Suprapubic skin (tissue), 4 donors: ENCODE results near the gene ARF4. TPM values are rescaled to one million over a fixed set of nuclear protein-coding genes. Genes with fewer than 3 reads are reported as not detected.

Experiments used
- DNase-seq, 2 donors: peaks; one replicate each; pipeline ENCODE4 v3.0.0-alpha.2; 2019; ENCODE audit warnings: low spot score in 2 of 2
- H3K27ac ChIP-seq: fragments of 200-600 bp; sonication (generic); one replicate; pipeline ENCODE4 v1.5.1; 2019
- H3K27me3 ChIP-seq: fragments of 200-600 bp; sonication (generic); one replicate; pipeline ENCODE4 v1.5.1; 2019
- H3K36me3 ChIP-seq: fragments of 200-600 bp; sonication (generic); one replicate; pipeline ENCODE4 v1.5.1; 2019
- H3K4me1 ChIP-seq: fragments of 200-600 bp; sonication (generic); one replicate; pipeline ENCODE4 v1.5.1; 2019
- H3K4me3 ChIP-seq: fragments of 200-600 bp; sonication (generic); one replicate; pipeline ENCODE4 v1.5.1; 2019; ENCODE audit warnings: mild to moderate bottlenecking
- H3K9me3 ChIP-seq: fragments of 200-600 bp; sonication (generic); one replicate; pipeline ENCODE4 v1.5.1; 2019
- EP300 ChIP-seq: sonication (generic); formaldehyde crosslinking; IDR thresholded peaks from one replicate; pipeline ENCODE4 v1.6.1; 2017; ENCODE audit warnings: antibody characterized with exemption
- POLR2A ChIP-seq, 2 donors: fragments of 450-650 bp; IDR thresholded peaks; one replicate each; pipeline ENCODE4 v1.6.1; 2017; ENCODE audit warnings: antibody characterized with exemption in 2 of 2, mild to moderate bottlenecking in 2 of 2, moderate library complexity in 2 of 2
- POLR2AphosphoS5 ChIP-seq, 3 donors: sonication (generic); formaldehyde crosslinking; IDR thresholded peaks; one replicate each; pipeline ENCODE4 v1.6.1; 2017; ENCODE audit warnings: antibody characterized with exemption in 3 of 3
- WGBS: methylation state at CpG from one replicate; pipeline ENCODE4 v1.1.5; 2018; 5-methylcytosine and 5-hydroxymethylcytosine counted together
- total RNA-seq, 4 donors: library from RNA; depleted of rRNA; stranded (reverse); fragments of >200 nt; gene quantifications; one replicate each; pipeline ENCODE4 v1.1.0, GENCODE V29; 2016
- TF ChIP-seq, protein P1 (sequence below), 2 donors: fragments of 200-600 bp in 1 of 2; fragments of 450-650 bp in 1 of 2; sonication (generic) in 1 of 2; IDR thresholded peaks; one replicate each; pipeline ENCODE4 v1.5.1; 2016 to 2019; ENCODE audit warnings: antibody characterized with exemption in 2 of 2, mild to moderate bottlenecking in 1 of 2, moderate library complexity in 1 of 2

The ARF4 gene
- total RNA-seq, 4 donors from 2014 or later: 50.9 to 72.1 (median 63.4) TPM

DNA sequence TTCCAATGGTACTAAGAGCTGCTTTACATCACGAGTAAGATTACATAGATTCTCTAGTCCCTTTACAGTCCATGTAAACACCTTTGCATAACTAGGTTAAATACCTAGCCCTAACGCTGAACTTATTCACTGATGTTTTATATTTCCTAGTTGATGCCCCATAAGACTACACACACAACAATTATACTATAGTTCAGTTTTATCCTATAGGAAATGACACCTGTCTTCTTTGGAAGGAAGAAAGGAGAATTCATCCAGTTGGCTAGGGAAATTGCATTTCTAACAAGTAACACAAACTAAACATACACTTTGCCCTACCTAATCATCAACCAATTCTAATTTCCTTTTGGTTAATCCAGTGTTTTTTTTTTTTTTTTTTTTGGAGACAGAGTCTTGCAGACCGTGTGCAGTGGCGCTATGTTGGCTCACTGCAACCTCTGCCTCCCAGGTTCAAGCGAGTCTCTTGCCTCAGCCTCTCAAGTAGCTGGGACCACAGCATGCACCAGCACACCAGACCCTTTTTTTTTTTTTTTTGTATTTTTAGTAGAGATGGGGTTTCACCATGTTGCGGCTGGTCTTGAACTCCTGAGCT, 27.2 kb downstream of the ARF4 start:
- no peak overlapping the region for H3K4me3 ChIP-seq
- DNase-seq: no peak
- 74% methylated on average over 6 of the region's 6 CpGs for WGBS
- H3K4me1 ChIP-seq: no peaks in the 10 kb centered on the region
- no peaks in the 10 kb centered on the region for H3K9me3 ChIP-seq
- peaks cover 65% of the 10 kb centered on the region for H3K36me3 ChIP-seq
- H3K27me3 ChIP-seq: no peaks in the 10 kb centered on the region
- no peak overlapping the region for H3K27ac ChIP-seq
- TF ChIP-seq, protein P1, sequence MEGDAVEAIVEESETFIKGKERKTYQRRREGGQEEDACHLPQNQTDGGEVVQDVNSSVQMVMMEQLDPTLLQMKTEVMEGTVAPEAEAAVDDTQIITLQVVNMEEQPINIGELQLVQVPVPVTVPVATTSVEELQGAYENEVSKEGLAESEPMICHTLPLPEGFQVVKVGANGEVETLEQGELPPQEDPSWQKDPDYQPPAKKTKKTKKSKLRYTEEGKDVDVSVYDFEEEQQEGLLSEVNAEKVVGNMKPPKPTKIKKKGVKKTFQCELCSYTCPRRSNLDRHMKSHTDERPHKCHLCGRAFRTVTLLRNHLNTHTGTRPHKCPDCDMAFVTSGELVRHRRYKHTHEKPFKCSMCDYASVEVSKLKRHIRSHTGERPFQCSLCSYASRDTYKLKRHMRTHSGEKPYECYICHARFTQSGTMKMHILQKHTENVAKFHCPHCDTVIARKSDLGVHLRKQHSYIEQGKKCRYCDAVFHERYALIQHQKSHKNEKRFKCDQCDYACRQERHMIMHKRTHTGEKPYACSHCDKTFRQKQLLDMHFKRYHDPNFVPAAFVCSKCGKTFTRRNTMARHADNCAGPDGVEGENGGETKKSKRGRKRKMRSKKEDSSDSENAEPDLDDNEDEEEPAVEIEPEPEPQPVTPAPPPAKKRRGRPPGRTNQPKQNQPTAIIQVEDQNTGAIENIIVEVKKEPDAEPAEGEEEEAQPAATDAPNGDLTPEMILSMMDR (IDR thresholded peaks at IDR 0.05): no peak
- TF ChIP-seq POLR2A (IDR thresholded peaks at IDR 0.05): no peak
- no peak for TF ChIP-seq POLR2AphosphoS5 (IDR thresholded peaks at IDR 0.05)
- no peak for TF ChIP-seq EP300

GRCh38 chr3:57559526-57559925, 37.6 kb downstream of the ARF4 start:
- no peaks in the 10 kb centered on the region for H3K27me3 ChIP-seq
- H3K4me1 ChIP-seq: peaks cover 44% of the 10 kb centered on the region
- peaks cover 22% of the 10 kb centered on the region for H3K36me3 ChIP-seq
- WGBS: 95% methylated on average over 1 of the region's 1 CpG
- TF ChIP-seq EP300: no peak
- no peak for TF ChIP-seq POLR2AphosphoS5 (IDR thresholded peaks at IDR 0.05)
- no peak for TF ChIP-seq POLR2A (IDR thresholded peaks at IDR 0.05)
- TF ChIP-seq, protein P1 (IDR thresholded peaks at IDR 0.05): no peak
- H3K4me3 ChIP-seq: no peak overlapping the region
- H3K27ac ChIP-seq: no peak overlapping the region
- H3K9me3 ChIP-seq: no peaks in the 10 kb centered on the region
- DNase-seq: no peak

DNA sequence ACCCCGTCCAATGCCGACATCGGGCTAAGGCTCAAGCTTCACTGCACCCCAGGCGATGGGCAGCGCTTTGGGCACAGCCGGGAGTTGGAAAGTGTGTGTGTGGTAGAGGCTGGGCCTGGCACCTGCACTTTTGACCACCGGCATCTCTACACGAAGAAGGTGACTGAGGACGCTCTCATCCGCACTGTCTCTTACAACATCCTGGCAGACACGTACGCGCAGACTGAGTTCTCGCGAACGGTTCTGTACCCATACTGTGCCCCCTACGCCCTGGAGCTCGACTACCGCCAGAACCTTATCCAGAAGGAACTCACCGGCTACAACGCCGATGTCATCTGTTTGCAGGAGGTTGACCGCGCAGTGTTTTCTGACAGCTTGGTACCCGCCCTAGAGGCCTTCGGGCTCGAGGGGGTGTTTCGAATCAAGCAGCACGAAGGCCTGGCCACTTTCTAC, 40.0 kb downstream of the ARF4 start:
- Histone ChIP-seq H3K9me3 (no peaks in the 10 kb centered on the region), H3K27me3 (no peaks in the 10 kb centered on the region), H3K4me3 (peak overlapping the region; percentile 79), H3K36me3 (peaks cover 12% of the 10 kb centered on the region), H3K27ac (peak overlapping the region; percentile 93), H3K4me1 (peaks cover 44% of the 10 kb centered on the region)
- no peak for DNase-seq
- 0% methylated on average over 7 of the region's 29 CpGs for WGBS
- no peak for TF ChIP-seq POLR2A (IDR thresholded peaks at IDR 0.05)
- TF ChIP-seq POLR2AphosphoS5 (IDR thresholded peaks at IDR 0.05): no peak
- TF ChIP-seq, protein P1 (IDR thresholded peaks at IDR 0.05): no peak
- TF ChIP-seq EP300: no peak

- peak; percentile 72 to 81 for DNase-seq
- Histone ChIP-seq H3K4me1 (peaks cover 44% of the 10 kb centered on the region), H3K27ac (peak overlapping the region; percentile 93), H3K36me3 (peaks cover 12% of the 10 kb centered on the region), H3K4me3 (peak overlapping the region; percentile 79), H3K27me3 (no peaks in the 10 kb centered on the region), H3K9me3 (no peaks in the 10 kb centered on the region)
- 0% methylated on average over 18 of the region's 54 CpGs for WGBS
- no peak for TF ChIP-seq EP300
- TF ChIP-seq, protein P1 (IDR thresholded peaks at IDR 0.05): no peak
- TF ChIP-seq POLR2A (IDR thresholded peaks at IDR 0.05): no peak
- TF ChIP-seq POLR2AphosphoS5 (IDR thresholded peaks at IDR 0.05): no peak
Measured at GRCh38 chr3:57556459-57557084, 40.6 kb downstream of the ARF4 start.

GRCh38 chr3:57555738-57556458, 41.2 kb downstream of the ARF4 start, which contains the start of gene PDE12:
Gene PDE12, plus strand, starts transcription at chr3:57556274. Its CDS starts 106 bp downstream, at chr3:57556380.
- H3K27ac ChIP-seq: peak within 1 kb of the TSS; percentile 93
- peak; percentile 92 to 94 for DNase-seq
- peaks cover 44% of the 10 kb centered on the region for H3K4me1 ChIP-seq
- peak within 1 kb of the TSS; percentile 79 for H3K4me3 ChIP-seq
- TF ChIP-seq POLR2AphosphoS5 (IDR thresholded peaks at IDR 0.05) (peak in 1 of 3 donors; percentile 56), EP300 (no peak), POLR2A (IDR thresholded peaks at IDR 0.05) (peak; percentile 17 to 79)
- TF ChIP-seq, protein P1 (IDR thresholded peaks at IDR 0.05): no peak
- under 1% methylated on average over 54 of the region's 54 CpGs for WGBS
- peaks cover 12% of the 10 kb centered on the region for H3K36me3 ChIP-seq
- H3K27me3 ChIP-seq: no peaks in the 10 kb centered on the region
- no peaks in the 10 kb centered on the region for H3K9me3 ChIP-seq
